ENCODE measurements around the gene ABCC11.

- TF ChIP-seq EP300 (IDR thresholded peaks at IDR 0.05) (no peak), CTCF (IDR thresholded peaks at IDR 0.05) (no peak), POLR2A (IDR thresholded peaks at IDR 0.05) (no peak)
Measured at GRCh38 chr16:48244863-48245195, 2.5 kb downstream of the ABCC11 start.
